ENCODE results near the gene ZFP1. TPM values are rescaled to one million over a fixed set of nuclear protein-coding genes. Genes with fewer than 3 reads are reported as not detected.

The ZFP1 gene
- polyA plus RNA-seq, 2 of the 4 experiments (the other 2 are of a cell fraction), result 14.4 to 16.1 TPM

GRCh38 chr16:75160386-75160785 is 12.1 kb downstream of the ZFP1 start:
- Histone ChIP-seq H3K9me3 (peaks cover 77% of the 10 kb centered on the region), H3K27ac (no peak overlapping the region), H3K4me1 (no peaks in the 10 kb centered on the region), H3K4me2 (no peak overlapping the region), H3K4me3 (no peak overlapping the region)
- DNase-seq (ENCODE audit: low read depth in 1 of 2, low spot score in 1 of 2), result no peak
- 91% methylated on average over 1 of the region's 1 CpG for WGBS (ENCODE audit: missing lambda C conversion rate)
- TF ChIP-seq ESRRA (IDR thresholded peaks at IDR 0.05; ENCODE audit: borderline replicate concordance, low read length), result no peak
- ATAC-seq, result no peak
- no peak for FAIRE-seq
- CTCF ChIA-PET, result no interaction called here
- POLR2A ChIA-PET, result no interaction called here

- Histone ChIP-seq H3K9me3 (peaks cover 98% of the 10 kb centered on the region), H3K4me2 (no peak overlapping the region), H3K4me3 (no peak overlapping the region), H3K27ac (no peak overlapping the region), H3K4me1 (no peaks in the 10 kb centered on the region)
- DNase-seq (ENCODE audit: low read depth in 1 of 2, low spot score in 1 of 2) (no peak), FAIRE-seq (no peak), ATAC-seq (no peak)
- TF ChIP-seq EHMT2 (IDR thresholded peaks at IDR 0.05; ENCODE audit: low read depth), result no peak
- CTCF ChIA-PET, result interaction anchor here (0.6 to 0.7 kb wide), 2 partner anchors 147 to 172 kb away, joined by 3 to 4 read pairs; partner anchors contain the start of gene ZNRF1
- POLR2A ChIA-PET, result no interaction called here
- WGBS (ENCODE audit: missing lambda C conversion rate), result 93% methylated on average over 10 of the region's 10 CpGs
Observed at GRCh38 chr16:75169899-75170405, 21.6 kb downstream of the ZFP1 start.

- POLR2A ChIA-PET, result no interaction called here
Observed at GRCh38 chr16:75172578-75172977, 24.3 kb downstream of the ZFP1 start.

GRCh38 chr16:75175074-75175473 is 26.8 kb downstream of the ZFP1 start:
- CTCF ChIA-PET, result interaction anchor here (1.4 to 2.0 kb wide), 3 partner anchors 15 to 24 kb away, joined by 4 to 5 read pairs (median 5); no protein-coding TSS in a partner anchor
- Histone ChIP-seq H3K4me3 (no peak overlapping the region), H3K4me1 (no peaks in the 10 kb centered on the region), H3K4me2 (no peak overlapping the region), H3K9me3 (peaks cover 87% of the 10 kb centered on the region), H3K27ac (no peak overlapping the region)
- POLR2A ChIA-PET, result no interaction called here
- DNase-seq (ENCODE audit: low read depth in 1 of 2, low spot score in 1 of 2) (no peak), FAIRE-seq (no peak), ATAC-seq (no peak)
- no peak for TF ChIP-seq PHF8 (IDR thresholded peaks at IDR 0.05; ENCODE audit: borderline replicate concordance, low read depth)
- TF ChIP-seq ZNF302 (CRISPR knock-in tag; IDR thresholded peaks at IDR 0.05), result no peak
- no peak for TF ChIP-seq SMC3 (IDR thresholded peaks at IDR 0.05)
- TF ChIP-seq EHMT2 (IDR thresholded peaks at IDR 0.05; ENCODE audit: low read depth), result no peak
- no peak for TF ChIP-seq FOSL2 (IDR thresholded peaks at IDR 0.05)
- TF ChIP-seq FOSL2 (CRISPR knock-in tag; IDR thresholded peaks at IDR 0.05), result no peak
- no peak for TF ChIP-seq CHD2 (IDR thresholded peaks at IDR 0.05; ENCODE audit: low read length, partially characterized antibody)
- TF ChIP-seq HDAC2 (IDR thresholded peaks at IDR 0.05), result no peak
- no peak for TF ChIP-seq JUN (IDR thresholded peaks at IDR 0.05)
- no peak for TF ChIP-seq HMGXB4 (CRISPR knock-in tag; IDR thresholded peaks at IDR 0.05; ENCODE audit: borderline replicate concordance)
- TF ChIP-seq REST (IDR thresholded peaks at IDR 0.05), result no peak
- no peak for TF ChIP-seq RAD21 (conservative IDR thresholded peaks at IDR 0.05 in 1 of 2, IDR thresholded peaks at IDR 0.05 in 1 of 2)
- TF ChIP-seq TP53 (CRISPR knock-in tag; IDR thresholded peaks at IDR 0.05), result no peak
- TF ChIP-seq HES2 (IDR thresholded peaks at IDR 0.05), result no peak
- TF ChIP-seq HOXA7 (CRISPR knock-in tag; IDR thresholded peaks at IDR 0.05), result no peak
- WGBS (ENCODE audit: missing lambda C conversion rate), result 50% methylated on average over 3 of the region's 3 CpGs

More at GRCh38 chr16:75172578-75172977, 24.3 kb downstream of the ZFP1 start:
- no peak overlapping the region for H3K4me3 ChIP-seq
- DNase-seq (ENCODE audit: low read depth in 1 of 2, low spot score in 1 of 2), result no peak
- 77% methylated on average over 4 of the region's 4 CpGs for WGBS (ENCODE audit: missing lambda C conversion rate)
- no peaks in the 10 kb centered on the region for H3K4me1 ChIP-seq
- CTCF ChIA-PET, result interaction anchor here (1.5 kb wide), 1 partner anchor 13 kb away, joined by 3 read pairs; no protein-coding TSS in a partner anchor
- peaks cover 97% of the 10 kb centered on the region for H3K9me3 ChIP-seq
- no peak for TF ChIP-seq ZC3H11A (IDR thresholded peaks at IDR 0.05)
- TF ChIP-seq MAFK (IDR thresholded peaks at IDR 0.05; ENCODE audit: partially characterized antibody), result peak; percentile 63
- no peak overlapping the region for H3K4me2 ChIP-seq
- FAIRE-seq, result no peak
- no peak for ATAC-seq
- no peak overlapping the region for H3K27ac ChIP-seq

Data from A549 (cell line).